Adipose tissue (tissue), 3 donors: ENCODE measurements around the gene MIGA1. TPM values are rescaled to one million over a fixed set of nuclear protein-coding genes. Genes with fewer than 3 reads are reported as not detected.

Experiments
- H3K27ac ChIP-seq: one replicate; pipeline ENCODE4 v1.5.1; 2013; ENCODE audit warnings: low read depth, low read length
- WGBS, 3 donors: extraction: QIAGEN DNeasy Blood & Tissue Kit; methylation state at CpG; one replicate each; pipeline ENCODE4 v1.1.7; 2013; 5-methylcytosine and 5-hydroxymethylcytosine counted together
- polyA plus RNA-seq, 3 donors: library from polyadenylated mRNA; stranded (reverse); fragments of 200-250 nt; gene quantifications; one replicate each; pipeline ENCODE4 v1.2.3, GENCODE V29; 2013
- donor health status: healthy with polysubstance abuse.
- donor health status: Bipolar disorder and iron deficiency.
- donor health status: healthy.

MIGA1 gene
- polyA plus RNA-seq, 3 donors, result 3.5 to 5.3 (median 3.8) TPM

DNA sequence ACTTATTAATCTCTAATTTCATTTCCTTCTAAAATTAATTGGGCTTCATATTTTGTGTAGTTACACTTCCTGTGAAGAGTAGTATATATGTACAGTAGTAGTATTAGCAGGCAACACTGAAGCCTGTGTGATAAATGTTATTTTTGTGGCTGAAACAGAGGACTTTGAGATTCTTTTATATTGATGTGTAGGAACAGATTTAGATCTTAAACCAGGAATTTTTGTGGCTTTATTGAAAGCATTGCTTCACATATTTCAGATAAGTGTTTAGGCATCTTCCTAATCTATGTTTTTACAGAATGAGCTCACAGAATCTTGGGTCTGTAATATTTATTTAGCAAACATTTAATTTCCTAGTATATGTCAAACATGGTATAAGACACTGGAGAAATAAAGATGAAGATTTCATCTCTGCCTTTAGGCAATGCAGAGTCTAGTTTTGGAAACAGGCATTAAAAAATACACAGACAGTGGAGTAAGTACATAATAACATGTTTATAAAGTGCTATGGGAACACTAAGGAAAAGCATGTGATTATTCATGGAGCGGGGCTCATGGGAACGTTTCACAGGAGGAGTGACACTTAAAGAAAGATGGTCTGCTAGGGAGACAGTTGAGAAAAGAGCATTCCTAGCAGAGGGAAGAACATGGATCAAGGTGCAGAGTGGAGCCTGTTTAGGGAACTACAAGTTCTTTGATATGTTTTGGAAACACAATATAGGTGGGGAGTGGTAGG is 52.7 kb downstream of the MIGA1 start:
- H3K27ac ChIP-seq, result no peak overlapping the region
- 43 to 75% (median 54%) methylated on average over 2 of the region's 2 CpGs for WGBS, 3 donors

- H3K27ac ChIP-seq, result no peak overlapping the region
These were observed 53.5 kb downstream of the MIGA1 start for GRCh38 chr1:77832901-77833300.

DNA sequence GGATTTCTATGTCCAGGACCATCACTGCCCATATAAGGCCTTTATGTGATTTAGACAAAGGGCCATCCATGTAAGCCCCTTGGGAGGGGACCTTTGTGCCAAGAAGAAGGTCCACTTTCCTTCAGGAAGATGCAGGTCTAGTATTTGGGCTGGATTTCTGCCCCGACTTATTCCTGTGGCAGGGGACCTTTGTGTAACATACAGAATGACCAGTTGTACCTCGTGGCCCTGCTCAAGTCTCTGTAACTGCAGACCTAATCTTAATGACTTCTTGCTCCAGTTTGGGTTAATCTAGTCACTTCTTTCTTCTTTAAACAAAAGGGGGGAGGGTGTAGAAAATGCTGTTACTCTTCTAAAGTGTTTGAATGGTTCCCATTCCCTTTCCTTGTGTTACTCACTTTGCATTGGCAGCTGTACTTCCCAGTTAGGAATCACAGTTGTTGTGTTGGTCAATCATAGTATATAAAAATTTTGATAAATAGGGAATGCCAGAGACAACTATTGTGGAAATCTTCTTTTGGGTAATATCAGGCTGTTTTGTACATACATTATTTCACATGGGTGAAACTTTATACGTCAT is 54.2 kb downstream of the MIGA1 start:
- no peak overlapping the region for H3K27ac ChIP-seq
- 86 to 98% (median 86%) methylated on average over 3 of the region's 3 CpGs for WGBS, 3 donors

DNA sequence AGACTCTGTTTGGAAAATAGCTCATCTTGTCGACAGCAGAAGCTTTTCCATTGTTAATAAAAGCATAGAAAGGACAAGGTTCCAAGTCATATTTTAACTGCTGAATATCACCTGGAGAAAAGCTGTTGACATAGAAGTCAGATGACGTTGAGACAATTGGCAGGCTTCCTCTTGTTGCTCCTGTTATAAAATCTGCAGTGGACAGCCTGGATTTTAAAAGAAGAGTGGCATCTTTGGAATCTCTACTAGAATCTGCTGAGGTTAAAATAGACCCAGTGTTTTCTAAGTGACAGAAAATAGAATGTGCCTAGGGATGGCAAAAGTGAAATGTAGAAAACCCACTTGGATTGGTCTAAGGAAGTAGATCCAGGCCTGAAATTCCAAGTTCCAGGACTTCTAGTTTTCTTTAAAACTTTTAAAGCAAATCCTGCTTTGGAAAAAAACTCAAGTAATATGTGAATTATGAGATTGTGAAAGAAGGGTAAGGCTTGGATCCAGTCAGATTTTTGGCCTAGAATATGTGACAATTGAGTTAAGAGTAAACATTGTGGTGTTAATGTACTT is 55.4 kb downstream of the MIGA1 start:
- no peak overlapping the region for H3K27ac ChIP-seq
- WGBS, 3 donors, result 11 to 47% (median 36%) methylated on average over 2 of the region's 2 CpGs

- 39 to 73% (median 65%) methylated on average over 1 of the region's 1 CpG for WGBS, 3 donors
- H3K27ac ChIP-seq, result no peak overlapping the region
These were observed 62.1 kb downstream of the MIGA1 start for GRCh38 chr1:77841574-77841973.

GRCh38 chr1:77845951-77846350 is 66.5 kb downstream of the MIGA1 start:
- WGBS, 3 donors, result 95 to 99% (median 97%) methylated on average over 1 of the region's 1 CpG

DNA sequence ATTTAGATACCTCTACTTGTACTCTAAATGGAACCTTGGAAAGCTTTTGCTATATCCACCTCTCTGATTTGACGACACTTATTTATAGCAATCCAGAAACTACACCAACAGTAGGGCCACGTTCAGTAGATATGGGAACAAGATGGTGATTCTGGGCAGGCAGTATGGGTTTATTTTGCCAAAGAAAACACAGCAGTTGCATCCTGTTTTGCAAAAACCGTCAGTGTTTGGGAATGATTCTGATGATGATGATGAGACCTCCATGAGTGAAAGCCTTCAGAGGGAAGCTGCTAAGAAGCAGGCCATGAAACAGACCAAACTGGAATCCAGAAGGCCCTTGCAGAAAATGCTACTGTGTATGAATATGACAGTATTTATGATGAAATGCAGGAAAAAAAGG is 67.5 kb downstream of the MIGA1 start:
- 70 to 88% (median 73%) methylated on average over 3 of the region's 3 CpGs for WGBS, 3 donors
- no peak overlapping the region for H3K27ac ChIP-seq

More at GRCh38 chr1:77845951-77846350, 66.5 kb downstream of the MIGA1 start:
- no peak overlapping the region for H3K27ac ChIP-seq

- no peak overlapping the region for H3K27ac ChIP-seq
- 60 to 84% (median 71%) methylated on average over 9 of the region's 9 CpGs for whole genome bisulfite sequencing, 3 donors
These were observed 68.2 kb downstream of the MIGA1 start for GRCh38 chr1:77847621-77848080.

DNA sequence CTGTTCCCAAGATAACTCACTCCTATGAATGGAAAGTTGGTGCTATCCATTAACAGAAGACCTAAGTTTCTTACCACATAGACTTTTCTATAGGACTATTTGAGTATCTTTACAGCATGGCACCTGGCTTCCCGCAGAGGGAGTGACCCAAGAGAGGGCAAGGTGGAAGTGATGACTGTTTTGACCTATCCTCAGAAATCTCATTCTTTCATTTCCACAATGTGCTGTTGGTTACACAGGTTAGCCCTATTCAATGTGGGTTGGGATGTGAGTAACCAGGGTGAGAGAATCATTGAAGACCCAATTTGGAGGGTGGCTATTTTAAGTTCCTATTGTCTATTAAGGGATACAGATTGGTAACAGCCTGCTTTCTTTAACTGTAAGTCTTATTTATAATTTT is 70.6 kb downstream of the MIGA1 start:
- no peak overlapping the region for H3K27ac ChIP-seq
- WGBS, 3 donors, result 92 to 100% (median 96%) methylated on average over 1 of the region's 1 CpG

DNA sequence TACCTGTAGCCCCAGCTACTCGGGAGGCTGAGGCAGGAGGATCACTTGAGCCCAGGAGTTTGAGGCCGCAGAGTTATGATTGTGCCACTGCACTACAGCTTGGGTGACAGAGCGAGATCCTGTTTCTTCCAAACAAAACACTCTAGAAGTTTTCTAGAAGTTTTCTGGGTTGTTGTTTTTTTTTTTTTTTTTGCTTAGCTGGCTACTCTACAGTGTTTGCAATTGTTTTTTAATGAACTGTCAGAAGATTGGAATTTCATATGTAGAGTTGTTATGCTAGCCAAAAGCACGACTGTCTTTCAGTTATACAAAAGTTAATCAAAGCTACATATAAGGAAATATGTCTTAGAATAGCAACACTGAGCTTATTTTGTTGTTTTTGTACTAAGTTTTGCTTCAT is 78.1 kb downstream of the MIGA1 start:
- H3K27ac ChIP-seq, result no peak overlapping the region
- 85 to 86% (median 86%) methylated on average over 4 of the region's 4 CpGs for WGBS, 3 donors

DNA sequence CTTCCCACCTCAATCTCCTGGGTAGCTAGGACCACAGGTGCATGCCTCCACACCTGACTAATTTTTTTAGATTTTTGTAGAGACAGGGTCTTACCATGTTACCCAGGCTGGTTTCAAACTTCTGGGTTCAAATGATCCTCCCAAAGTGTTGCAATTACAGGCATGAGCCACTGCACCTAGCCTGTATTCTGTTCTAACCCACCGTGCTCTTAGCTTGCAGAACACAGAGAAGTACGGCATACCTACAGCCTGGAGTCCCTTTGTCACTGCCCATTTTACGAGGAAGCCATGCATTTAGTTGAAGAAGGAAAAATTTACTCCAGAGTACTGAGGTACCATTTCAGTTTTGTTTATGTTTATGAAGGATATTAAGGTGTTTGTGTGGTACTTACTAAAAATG is 79.3 kb downstream of the MIGA1 start:
- 93 to 96% (median 93%) methylated on average over 3 of the region's 3 CpGs for WGBS, 3 donors
- H3K27ac ChIP-seq, result no peak overlapping the region

GRCh38 chr1:77859248-77859647 is 79.8 kb downstream of the MIGA1 start:
- WGBS, 3 donors, result 72 to 90% (median 87%) methylated on average over 2 of the region's 2 CpGs
- H3K27ac ChIP-seq, result no peak overlapping the region

- 78 to 86% (median 84%) methylated on average over 4 of the region's 4 CpGs for WGBS, 3 donors
- H3K27ac ChIP-seq, result no peak overlapping the region
These were observed 86.8 kb downstream of the MIGA1 start for GRCh38 chr1:77866296-77866695.

DNA sequence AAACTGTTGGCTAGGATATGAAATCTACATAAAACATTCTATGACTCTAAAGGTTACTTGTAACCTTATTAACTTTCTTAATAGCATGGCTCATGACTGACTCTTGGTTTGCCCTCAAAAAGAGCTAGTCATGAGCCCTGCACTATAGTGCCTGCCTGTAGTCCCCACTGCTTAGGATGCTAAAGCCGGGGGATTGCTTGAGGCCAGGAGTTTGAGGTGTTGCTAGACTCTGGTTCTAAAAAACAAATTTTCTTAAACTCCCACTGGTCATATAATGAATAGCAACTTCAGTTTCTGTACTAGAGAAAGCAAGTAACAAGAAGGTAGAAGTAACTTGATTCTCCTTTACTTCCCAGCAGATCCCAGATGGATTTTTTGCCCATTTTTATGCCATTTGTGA is 93.2 kb downstream of the MIGA1 start:
- 96 to 100% (median 100%) methylated on average over 1 of the region's 1 CpG for WGBS, 3 donors
- no peak overlapping the region for H3K27ac ChIP-seq

GRCh38 chr1:77873461-77873860 is 94.0 kb downstream of the MIGA1 start:
- H3K27ac ChIP-seq, result no peak overlapping the region
- 95 to 98% (median 97%) methylated on average over 1 of the region's 1 CpG for WGBS, 3 donors

DNA sequence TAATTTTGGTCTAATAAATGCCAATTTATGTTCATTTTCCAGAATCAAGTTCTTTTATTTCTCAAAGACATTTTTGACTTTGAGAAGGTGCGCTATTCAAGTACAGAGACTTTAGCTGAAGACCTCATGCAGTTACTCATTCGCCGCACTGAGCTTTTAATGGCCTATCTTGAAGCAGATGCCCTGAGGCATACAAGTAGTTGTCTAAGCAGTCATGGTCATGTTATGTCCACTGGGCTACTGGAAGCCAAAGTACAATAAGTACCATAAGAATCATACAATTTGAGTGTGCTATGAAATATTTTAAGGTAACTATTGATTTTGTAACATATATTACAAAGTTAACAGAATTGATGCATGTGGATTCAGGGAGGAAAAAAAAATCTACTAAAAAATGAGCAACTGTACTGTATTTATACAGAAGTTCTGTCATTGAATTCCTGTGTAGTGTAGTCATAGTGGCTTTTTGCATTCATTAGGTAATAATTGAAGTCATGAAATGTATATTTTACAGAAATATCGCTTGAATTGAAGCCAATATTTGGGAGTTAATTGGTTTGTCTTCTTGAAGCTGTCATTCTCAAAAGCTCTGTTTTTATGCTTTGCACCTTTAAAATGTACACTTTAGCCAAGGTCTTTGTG is 95.5 kb downstream of the MIGA1 start:
- 98 to 99% (median 98%) methylated on average over 4 of the region's 4 CpGs for WGBS, 3 donors
- H3K27ac ChIP-seq, result no peak overlapping the region

DNA sequence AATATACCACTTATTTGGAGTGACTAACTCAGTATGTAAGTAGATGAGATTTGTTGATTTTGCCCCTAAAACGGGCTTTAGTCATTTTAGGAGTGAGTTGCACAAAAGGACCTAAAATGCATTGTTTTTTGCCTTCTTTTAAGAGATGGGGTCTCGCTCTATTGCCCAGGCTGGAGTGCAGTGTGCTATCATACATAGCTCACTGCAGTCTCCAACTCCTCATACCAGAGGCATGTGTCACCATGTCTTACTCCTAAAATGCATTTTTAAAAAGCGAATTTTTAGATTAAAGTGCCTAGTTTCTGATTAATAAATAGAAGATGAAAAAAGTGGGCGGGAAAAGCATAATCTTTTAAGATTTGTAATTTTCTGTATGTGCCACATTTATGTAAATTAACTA is 97.4 kb downstream of the MIGA1 start:
- no peak overlapping the region for H3K27ac ChIP-seq
- 94 to 97% (median 95%) methylated on average over 4 of the region's 4 CpGs for WGBS, 3 donors

GRCh38 chr1:77881061-77881460 is 101.6 kb downstream of the MIGA1 start:
- WGBS, 3 donors, result 86 to 98% (median 96%) methylated on average over 1 of the region's 1 CpG
- no peak overlapping the region for H3K27ac ChIP-seq

DNA sequence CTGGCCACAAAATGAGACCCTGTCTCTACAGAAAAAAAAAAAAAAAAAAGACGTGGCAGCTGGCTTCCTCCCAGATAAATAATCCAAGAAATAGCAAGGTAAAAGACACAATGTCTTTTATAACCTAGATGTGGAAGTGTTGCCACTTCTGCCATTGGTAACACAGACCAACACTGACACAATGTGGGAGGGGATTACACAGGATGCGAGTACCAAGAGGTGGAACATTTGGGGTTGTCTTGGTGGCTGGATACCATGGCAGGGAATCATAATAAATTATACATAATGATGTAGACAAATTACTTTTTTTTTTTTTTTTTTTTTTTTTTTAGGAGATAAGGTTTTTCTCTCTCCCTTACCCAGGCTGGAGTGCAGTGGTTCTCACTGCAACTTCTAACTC is 103.0 kb downstream of the MIGA1 start:
- WGBS, 3 donors, result 58 to 66% (median 65%) methylated on average over 2 of the region's 2 CpGs
- H3K27ac ChIP-seq, result no peak overlapping the region
